HG03108 (cell line): ENCODE data around the gene BCL7A.
"Not testable (repeated sequence)": the region's sequence is repeated elsewhere in the genome, so short reads cannot be mapped to it uniquely, and the experiment has no call there.

ENCODE experiments used
- ATAC-seq: cut with Tn5 transposase; IDR thresholded peaks from one replicate; pipeline ENCODE4 v1.9.1; 2021; ENCODE audit warnings: moderate library complexity; ENCODE audit not compliant: unreplicated experiment

Gene BCL7A

GRCh38 chr12:122021822-122022392 lies at the start of gene BCL7A:
Gene BCL7A, plus strand, starts transcription at chr12:122021884. Its CDS starts 208 bp downstream, at chr12:122022092.
- ATAC-seq: no peak

GRCh38 chr12:121974026-121974985 lies 47.4 kb upstream of the BCL7A start:
- no peak for ATAC-seq

- no peak for ATAC-seq
Measured at GRCh38 chr12:121975021-121975420, 46.7 kb upstream of the BCL7A start.

- no peak for ATAC-seq
Measured at GRCh38 chr12:121976950-121977349, 44.7 kb upstream of the BCL7A start.

GRCh38 chr12:121980191-121980891 lies 41.3 kb upstream of the BCL7A start:
- no peak for ATAC-seq

GRCh38 chr12:121980892-121981272 lies 40.8 kb upstream of the BCL7A start:
- ATAC-seq: no peak

GRCh38 chr12:121981456-121981855 lies 40.2 kb upstream of the BCL7A start:
- no peak for ATAC-seq

GRCh38 chr12:121982950-121983349 lies 38.7 kb upstream of the BCL7A start:
- ATAC-seq: no peak

GRCh38 chr12:121983536-121984210 lies 38.0 kb upstream of the BCL7A start:
- ATAC-seq: no peak

GRCh38 chr12:121986489-121987245 lies 35.0 kb upstream of the BCL7A start:
- ATAC-seq: no peak

- ATAC-seq: not testable (repeated sequence)
Measured at GRCh38 chr12:121988519-121988918, 33.2 kb upstream of the BCL7A start.

- no peak for ATAC-seq
Measured at GRCh38 chr12:121989276-121990113, 32.2 kb upstream of the BCL7A start.

- ATAC-seq: no peak
Measured at GRCh38 chr12:121990114-121990647, 31.5 kb upstream of the BCL7A start.

GRCh38 chr12:121990692-121991603 lies 30.7 kb upstream of the BCL7A start:
- peak; percentile 83 for ATAC-seq

GRCh38 chr12:121992059-121992879 lies 29.4 kb upstream of the BCL7A start:
- peak; percentile 69 for ATAC-seq

- ATAC-seq: no peak
Measured at GRCh38 chr12:121996050-121996944, 25.4 kb upstream of the BCL7A start.
